ENCODE data around the gene RTTN. TPM values are rescaled to one million over a fixed set of nuclear protein-coding genes. Genes with fewer than 3 reads are reported as not detected.

The RTTN gene
- total and polyA plus RNA-seq, 2 donors (not counting 3 experiments of a cell fraction or from before 2014, with no cell fraction given), result 3.1 to 17.4 TPM

- no peak overlapping the region for H3K4me3 ChIP-seq (replicated peaks in 1 of 3; ENCODE audit: insufficient read depth in 1 of 3, low read depth in 1 of 3, low read length in 3 of 3)
- intact Hi-C loops (cut with micrococcal nuclease), result no loop called here
These were observed 72.5 kb downstream of the RTTN start for GRCh38 chr18:70132999-70133398.

More at GRCh38 chr18:70132999-70133398, 72.5 kb downstream of the RTTN start:
- TF ChIP-seq POLR2A (IDR thresholded peaks at IDR 0.05; ENCODE audit: low read depth, low read length) (no peak), FOS (IDR thresholded peaks at IDR 0.05; ENCODE audit: borderline replicate concordance, insufficient read depth, low read length) (no peak), CTCF (IDR thresholded peaks at IDR 0.05; ENCODE audit: extremely low read depth in 1 of 2, insufficient read depth in 1 of 2, low read depth in 1 of 2, low read length in 2 of 2) (no peak), MYC (IDR thresholded peaks at IDR 0.05; ENCODE audit: low read depth, low read length) (no peak), GATA2 (IDR thresholded peaks at IDR 0.05; ENCODE audit: insufficient read depth, insufficient read length, low read depth, low read length) (no peak), POLR2AphosphoS5 (IDR thresholded peaks at IDR 0.05; ENCODE audit: insufficient read depth, low read depth, low read length) (no peak), JUN (IDR thresholded peaks at IDR 0.05; ENCODE audit: borderline replicate concordance, insufficient read depth, insufficient read length, low read depth) (no peak), EZH2 (IDR thresholded peaks at IDR 0.05; ENCODE audit: borderline replicate concordance, low read depth, low read length, severe bottlenecking) (no peak), MAX (IDR thresholded peaks at IDR 0.05; ENCODE audit: insufficient read depth, insufficient read length) (no peak)
- Histone ChIP-seq H2AFZ (ENCODE audit: low read depth, low read length) (peak overlapping the region; percentile 23), H4K20me1 (replicated peaks; ENCODE audit: control insufficient read depth, extremely low read depth, insufficient read depth, low read length) (no peaks in the 10 kb centered on the region), H3K9me1 (replicated peaks; ENCODE audit: control insufficient read depth, extremely low read depth, insufficient read depth, low read length) (no peaks in the 10 kb centered on the region), H3K9ac (replicated peaks; ENCODE audit: extremely low read depth, insufficient read depth, low read length) (peak overlapping the region; percentile 9), H3K27me3 (ENCODE audit: control insufficient read depth in 2 of 2, insufficient read depth in 2 of 2, low read length in 2 of 2) (no peaks in the 10 kb centered on the region), H3K36me3 (ENCODE audit: control insufficient read depth in 2 of 2, extremely low read depth in 1 of 2, insufficient read depth in 2 of 2, low read length in 2 of 2) (no peaks in the 10 kb centered on the region), H3K9me3 (replicated peaks; ENCODE audit: control insufficient read depth, insufficient read depth, low read length) (no peaks in the 10 kb centered on the region), H3K79me2 (ENCODE audit: control insufficient read depth, insufficient read depth, low read length) (no peaks in the 10 kb centered on the region), H3K27ac (ENCODE audit: insufficient read depth, low read depth, low read length) (no peak overlapping the region), H3K4me1 (ENCODE audit: control insufficient read depth, extremely low read depth, insufficient read depth, low read length) (no peaks in the 10 kb centered on the region), H3K4me2 (ENCODE audit: insufficient read depth, low read length) (no peak overlapping the region)
- dilution Hi-C loops (cut with MboI; ENCODE audit: extremely low pct_ligation_motif_present, low sequenced_read_pairs), result no loop called here
- POLR2A ChIA-PET, result no interaction called here
- BruUV-seq (replicated peaks), result no TSS peak
- peak; percentile 83 for DNase-seq (ENCODE audit: low read depth, low spot score)
- no peak for FAIRE-seq
- CTCF ChIA-PET, result interaction anchor here (0.8 kb wide), 1 partner anchor 301 kb away, joined by 3 read pairs; no protein-coding TSS in a partner anchor
